ENCODE measurements around the gene GPSM3. TPM values are rescaled to one million over a fixed set of nuclear protein-coding genes. Genes with fewer than 3 reads are reported as not detected.
"Not testable (repeated sequence)": the region's sequence is repeated elsewhere in the genome, so short reads cannot be mapped to it uniquely, and the experiment has no call there.

GPSM3 gene
- polyA plus RNA-seq, 10 donors, result 5.0 to 17.7 (median 7.4) TPM

DNA sequence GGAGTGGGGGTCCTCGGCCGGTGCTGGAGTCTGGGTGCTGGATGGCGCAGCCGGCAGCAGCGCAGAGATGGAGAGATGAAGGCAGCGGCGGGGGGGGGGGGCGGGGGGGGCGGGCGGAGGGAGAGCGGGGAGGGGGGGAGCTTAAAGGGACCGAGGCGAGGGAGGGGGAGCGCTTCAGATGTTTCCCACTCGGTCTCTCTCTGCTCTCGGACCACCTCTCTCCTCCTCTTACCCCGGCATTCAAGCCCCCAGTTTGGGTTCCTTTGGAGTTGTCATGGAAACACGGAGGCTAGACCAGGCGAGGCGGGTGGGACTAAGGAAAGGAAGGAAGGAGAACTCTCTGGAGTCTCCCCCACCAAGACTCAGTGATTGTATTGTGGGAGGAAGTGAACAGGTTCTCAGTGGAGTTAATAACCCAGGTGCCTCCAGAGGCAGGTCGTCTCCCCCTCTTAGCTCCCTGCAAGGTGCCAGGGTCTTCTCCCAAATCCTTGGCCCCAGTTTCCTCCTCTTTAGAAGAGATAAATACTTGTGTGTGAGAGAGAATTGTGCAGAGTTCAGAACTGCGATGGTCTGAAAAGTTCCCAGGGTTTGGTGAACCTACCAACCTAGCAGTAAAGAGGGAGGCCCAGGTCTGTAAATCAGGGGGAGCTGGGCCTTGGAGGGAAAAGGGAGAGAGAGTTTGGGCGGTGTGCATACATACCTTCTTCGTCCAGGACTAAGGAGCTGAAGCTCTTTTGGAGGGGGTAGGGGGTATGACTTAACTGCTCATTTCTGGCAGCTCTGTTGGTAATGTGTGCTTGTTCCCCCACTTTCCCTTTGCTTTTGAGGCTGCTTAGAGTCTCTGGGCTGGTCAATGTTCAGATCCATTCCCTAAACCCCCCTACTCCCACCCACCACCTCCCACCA lies 40.3 kb downstream of the GPSM3 start, which contains the start of gene PRRT1:
TSS of gene PRRT1 (minus strand) at position 77 of the 906 bp plus-strand sequence. CDS start 112 bp downstream, outside the sequence.
- no peak for DNase-seq

DNA sequence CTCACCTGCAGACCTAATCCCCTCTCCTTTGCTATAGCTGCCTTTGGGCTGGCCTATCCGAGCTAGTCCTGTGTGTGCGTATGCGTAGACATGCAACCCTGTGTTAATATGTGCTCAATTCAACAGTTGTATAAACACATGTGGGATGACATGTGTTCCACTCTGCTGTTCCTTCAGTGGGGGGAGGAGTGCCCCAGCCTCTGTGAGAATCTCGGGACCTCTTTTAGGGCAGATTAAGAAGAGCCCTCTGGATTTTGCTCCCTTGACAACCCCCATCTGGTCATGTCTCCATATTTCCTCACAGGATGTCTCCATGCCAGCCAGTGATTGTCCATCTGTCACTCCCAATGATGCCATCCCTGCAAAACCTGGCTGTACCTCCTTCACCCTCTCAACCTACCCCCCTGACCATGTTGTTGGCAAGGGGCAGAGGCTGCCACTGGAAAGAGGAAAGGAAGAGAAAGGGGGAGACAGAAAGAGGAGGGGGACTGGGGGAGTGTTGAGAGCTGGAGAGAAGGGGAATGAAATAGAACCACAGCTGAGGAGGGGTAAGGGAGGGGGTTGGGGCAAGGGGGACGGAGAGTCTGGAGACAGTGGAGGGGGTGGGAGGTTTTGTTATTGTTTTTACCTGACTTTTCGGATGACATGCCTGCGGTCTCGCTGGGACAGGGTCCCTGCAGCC lies 41.1 kb downstream of the GPSM3 start:
- no peak for DNase-seq

DNA sequence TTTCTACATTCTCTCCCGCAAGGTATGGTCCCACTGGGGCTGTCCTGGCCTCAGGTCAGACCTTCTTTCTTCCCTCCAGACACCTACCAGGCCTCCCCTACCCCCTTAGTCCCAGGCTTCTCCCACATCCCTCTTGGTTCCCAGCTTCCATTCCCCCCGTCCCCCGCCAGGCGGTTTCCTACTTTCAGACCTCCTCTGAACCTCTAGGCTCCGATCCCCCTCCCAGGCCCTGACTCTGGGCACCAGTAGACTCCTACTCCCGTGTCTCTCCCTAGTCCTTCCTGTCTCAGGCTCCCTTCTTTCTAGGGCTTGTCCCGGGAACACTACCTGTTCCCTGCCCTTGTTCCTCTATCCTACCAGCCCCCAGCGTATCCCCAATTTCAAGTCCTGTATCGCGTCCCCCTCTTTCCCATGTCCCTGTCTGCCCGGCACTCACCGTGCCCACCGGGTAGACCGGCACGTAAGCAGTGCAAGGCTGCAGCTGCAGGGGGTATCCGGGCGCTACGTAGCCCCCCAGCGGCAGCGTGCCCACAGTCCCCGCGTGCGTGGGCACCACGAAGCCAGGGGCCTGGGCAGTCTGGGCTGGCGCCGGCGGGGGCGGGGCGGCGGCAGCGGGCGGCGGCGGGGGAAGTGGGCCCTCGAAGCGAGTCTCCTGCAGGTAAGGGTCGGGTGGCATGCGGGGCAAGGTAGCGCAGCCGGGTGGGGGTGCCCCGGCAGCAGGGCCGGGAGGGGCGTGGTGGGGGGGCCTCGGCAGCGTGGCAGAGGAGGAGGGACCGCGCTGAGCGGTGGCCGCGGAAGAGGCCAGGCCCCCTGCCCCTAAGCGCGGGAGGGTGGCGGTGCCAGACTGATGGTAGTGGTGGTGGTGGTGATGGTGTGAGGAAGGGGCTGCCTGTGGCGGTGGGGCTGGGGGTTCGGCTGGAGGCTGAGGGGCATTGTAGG lies 42.2 kb downstream of the GPSM3 start:
- no peak for DNase-seq

DNA sequence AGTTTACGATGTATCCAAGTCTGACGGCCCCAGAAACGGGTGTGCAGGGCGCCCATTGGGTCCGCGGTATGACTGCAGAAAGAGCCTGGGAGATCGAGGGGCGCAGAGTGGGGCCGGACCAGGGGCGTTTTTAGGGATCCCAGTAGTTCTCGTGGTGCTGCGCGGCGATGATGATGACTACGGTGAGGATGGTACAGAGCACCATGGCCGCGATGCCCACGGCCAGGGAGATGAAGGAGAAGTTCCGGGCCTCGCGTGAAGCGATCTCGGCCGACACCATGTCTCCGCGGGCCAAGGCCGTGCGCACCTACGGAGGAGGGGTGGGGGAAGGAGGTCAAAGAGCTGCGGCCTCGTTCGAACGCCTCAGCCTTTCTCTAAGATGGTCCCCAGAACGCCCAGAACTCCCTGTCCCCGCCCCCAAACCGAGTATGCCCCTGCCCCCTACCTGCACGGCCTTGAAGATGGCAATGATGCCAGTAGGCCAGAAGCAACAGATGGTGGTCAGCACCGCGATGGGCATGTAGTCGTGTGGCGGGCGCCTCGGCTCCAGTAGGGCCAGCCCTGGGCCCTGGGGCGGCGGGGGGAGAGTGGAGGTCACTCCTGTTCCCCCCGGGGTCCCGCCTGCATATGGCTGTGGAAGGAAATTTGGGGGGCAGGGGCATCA lies 43.2 kb downstream of the GPSM3 start:
- DNase-seq, result no peak

DNA sequence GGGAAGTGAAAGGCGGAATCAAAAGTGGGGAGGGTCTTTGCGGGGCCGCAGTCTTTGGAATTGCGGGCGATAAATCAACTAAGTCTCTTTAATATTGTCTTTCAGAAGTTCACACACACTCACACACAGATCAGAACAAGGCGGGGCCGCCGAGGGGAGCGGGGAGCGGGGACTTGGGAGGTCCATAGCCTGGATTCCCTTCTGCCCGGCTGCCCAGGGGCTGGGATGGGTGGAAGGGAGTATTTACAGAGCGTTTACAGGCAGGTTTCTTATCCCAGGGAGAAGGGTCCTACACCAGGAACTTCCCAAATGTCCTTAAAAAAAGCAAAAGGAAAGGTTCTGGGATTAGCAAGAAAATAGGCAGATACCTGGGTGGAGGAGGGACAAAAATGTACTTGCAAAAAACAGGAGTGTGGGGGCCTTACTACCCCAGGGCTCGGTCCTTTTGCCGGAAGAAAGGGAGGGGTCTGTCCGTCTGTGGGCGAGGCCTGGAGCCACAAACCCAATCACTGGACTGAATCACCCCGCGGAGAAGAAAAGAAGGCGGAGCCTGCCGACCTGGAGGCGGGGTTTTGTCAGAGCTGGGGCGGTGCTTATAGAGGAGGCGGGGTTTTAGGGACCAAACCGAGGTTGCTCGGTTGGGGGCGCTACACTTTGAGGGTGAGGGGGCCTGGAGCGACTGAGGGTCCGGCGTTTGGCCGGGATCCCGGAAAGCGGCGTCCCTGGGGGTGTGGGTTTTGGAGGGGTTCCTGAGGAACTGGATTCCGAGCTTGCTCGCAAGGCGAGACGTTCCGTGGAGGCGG lies 44.0 kb downstream of the GPSM3 start:
- DNase-seq, result peak in 2 of 3 donors; percentile 59 to 73

DNA sequence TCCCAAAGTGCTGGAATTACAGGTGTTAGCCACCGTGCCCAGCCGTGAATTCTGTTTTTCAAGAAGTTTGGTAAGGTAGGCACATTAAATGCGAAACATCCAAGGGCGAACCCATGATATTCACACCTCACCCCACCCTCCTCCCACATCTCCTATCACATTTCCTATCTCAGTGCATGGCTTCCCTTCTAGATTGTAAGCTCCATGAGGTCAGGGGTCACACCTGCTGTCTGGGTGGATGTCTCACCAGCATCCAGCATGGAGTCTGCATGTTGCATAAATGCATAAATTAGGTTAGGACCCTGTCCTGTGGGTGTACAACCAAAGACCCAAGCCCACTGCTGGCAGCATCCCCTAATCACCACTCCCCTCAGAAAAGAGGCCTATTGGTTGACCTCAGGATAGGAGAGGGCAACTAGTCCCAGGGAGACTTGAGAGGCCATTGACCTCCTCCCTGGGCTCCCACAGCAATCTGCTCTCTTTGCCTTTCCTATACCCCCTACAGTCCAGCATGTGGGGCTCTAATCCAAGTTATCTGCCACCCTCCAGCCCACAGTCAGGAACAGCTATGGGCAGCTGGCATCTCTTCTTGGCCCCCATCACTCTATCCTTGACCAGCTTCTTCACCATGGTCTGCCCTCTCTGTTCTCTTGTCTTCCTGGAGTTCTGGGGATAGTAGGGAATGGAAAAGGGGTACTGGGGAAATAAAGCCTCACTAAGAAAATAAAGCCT lies 44.9 kb downstream of the GPSM3 start:
- DNase-seq, result no peak

DNA sequence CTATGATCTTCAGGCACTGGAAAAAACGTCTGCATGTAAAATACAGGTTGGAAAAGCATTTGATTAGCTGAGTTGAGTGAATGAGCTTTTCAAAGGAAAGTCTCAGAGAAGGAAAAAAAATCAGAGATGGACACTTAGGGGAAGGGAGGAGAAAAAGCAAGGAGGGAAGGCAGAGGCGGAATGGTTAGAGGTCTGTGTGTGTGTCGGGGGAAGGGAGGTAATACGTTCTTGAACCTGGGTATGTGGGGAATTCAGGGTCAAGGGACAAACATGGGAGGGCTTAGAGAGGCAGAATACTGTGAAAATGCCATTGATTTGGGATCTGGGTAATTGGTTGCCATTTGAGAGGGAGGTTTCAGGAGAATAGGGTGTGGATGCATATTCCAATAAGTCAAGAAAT lies 45.8 kb downstream of the GPSM3 start:
- DNase-seq, result no peak

DNA sequence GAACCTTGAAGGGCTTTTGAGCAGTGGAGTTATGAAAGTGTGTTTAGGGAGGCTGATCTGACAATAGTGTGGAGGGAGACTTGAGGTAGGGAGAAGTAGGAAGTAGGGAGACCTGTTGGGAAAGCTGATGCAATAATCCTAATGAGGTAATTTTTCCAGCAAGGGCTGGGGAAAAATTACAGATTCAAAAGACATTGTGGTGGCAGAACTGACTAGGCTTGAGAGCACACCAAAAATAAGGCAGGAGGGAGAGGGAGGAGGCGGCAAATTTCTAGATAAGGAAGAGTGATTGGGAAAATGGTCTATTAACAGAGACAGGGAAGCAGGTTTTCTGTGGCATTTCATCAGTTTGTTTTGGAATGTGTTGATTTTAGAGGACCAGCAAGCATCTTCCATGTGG lies 46.2 kb downstream of the GPSM3 start:
- no peak for DNase-seq

DNA sequence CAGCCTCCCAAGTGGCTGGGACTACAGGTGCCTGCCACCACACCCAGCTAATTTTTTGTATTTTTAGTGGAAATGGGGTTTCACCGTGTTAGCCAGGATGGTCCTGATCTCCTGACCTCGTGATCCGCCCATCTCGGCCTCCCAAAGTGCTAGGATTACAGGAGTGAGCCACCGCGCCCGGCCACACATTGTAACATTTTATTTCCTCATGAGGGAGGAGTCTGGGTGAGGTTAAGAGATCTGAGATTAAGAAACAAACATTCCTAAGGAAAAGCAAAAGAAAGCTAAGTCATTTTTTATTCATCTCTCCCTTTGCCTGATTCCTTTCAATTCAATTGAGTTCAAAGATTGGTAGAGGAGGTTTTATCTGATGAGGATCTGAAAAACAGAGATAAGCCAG lies 48.2 kb downstream of the GPSM3 start:
- DNase-seq, result not testable (repeated sequence)

Other genes with a start within 250 kb of the GPSM3 start
- 1 to 10 TPM; 1.0 to 2.6 (median 1.6) TPM for gene CFB, start 246.5 kb downstream of the GPSM3 start, polyA plus RNA-seq (ENCODE audit: insufficient read length in 10 of 10)
- gene NELFE, start 233.7 kb downstream of the GPSM3 start, polyA plus RNA-seq (ENCODE audit: insufficient read length in 10 of 10), result 10 to 100 TPM; 49.5 to 68.7 (median 64.3) TPM
- gene SKIC2, start 233.5 kb downstream of the GPSM3 start, polyA plus RNA-seq (ENCODE audit: insufficient read length in 10 of 10), result 10 to 100 TPM; 17.9 to 35.1 (median 25.0) TPM
- gene DXO, start 220.5 kb downstream of the GPSM3 start, polyA plus RNA-seq (ENCODE audit: insufficient read length in 10 of 10), result 10 to 100 TPM; 11.4 to 21.4 (median 15.4) TPM
- gene C4A, start 210.6 kb downstream of the GPSM3 start, polyA plus RNA-seq (ENCODE audit: insufficient read length in 10 of 10), result 10 to 100 TPM in 5 of 10 donors, 1 to 10 TPM in 5; 6.2 to 21.3 (median 10.3) TPM
- 10 to 100 TPM in 9 of 10 donors, 1 to 10 TPM in 1; 8.7 to 25.9 (median 14.3) TPM for gene C4B, start 177.8 kb downstream of the GPSM3 start, polyA plus RNA-seq (ENCODE audit: insufficient read length in 10 of 10)
- 1 to 10 TPM in 2 of 10 donors, under 1 TPM in 8; 0.35 to 1.1 (median 0.58) TPM for gene CYP21A2, start 154.2 kb downstream of the GPSM3 start, polyA plus RNA-seq (ENCODE audit: insufficient read length in 10 of 10)
- gene TNXB, start 83.3 kb downstream of the GPSM3 start, polyA plus RNA-seq (ENCODE audit: insufficient read length in 10 of 10), result 100 to 1,000 TPM in 7 of 10 donors, 10 to 100 TPM in 3; 87.2 to 269 (median 143) TPM
- 10 to 100 TPM; 33.0 to 55.9 (median 41.5) TPM for gene ATF6B, start 64.4 kb downstream of the GPSM3 start, polyA plus RNA-seq (ENCODE audit: insufficient read length in 10 of 10)
- 1 to 10 TPM; 3.3 to 5.4 (median 4.0) TPM for gene FKBPL, start 62.4 kb downstream of the GPSM3 start, polyA plus RNA-seq (ENCODE audit: insufficient read length in 10 of 10)
- 1 to 10 TPM in 6 of 10 donors, under 1 TPM in 4; 0.62 to 2.0 (median 1.6) TPM for gene PRRT1, start 40.7 kb downstream of the GPSM3 start, polyA plus RNA-seq (ENCODE audit: insufficient read length in 10 of 10)
- gene PPT2, start 38.5 kb downstream of the GPSM3 start, polyA plus RNA-seq (ENCODE audit: insufficient read length in 10 of 10), result 10 to 100 TPM; 22.3 to 37.4 (median 29.0) TPM
- 10 to 100 TPM; 19.1 to 45.8 (median 25.4) TPM for gene EGFL8, start 28.0 kb downstream of the GPSM3 start, polyA plus RNA-seq (ENCODE audit: insufficient read length in 10 of 10)
- 10 to 100 TPM; 55.3 to 64.3 (median 59.1) TPM for gene AGPAT1, start 16.6 kb downstream of the GPSM3 start, polyA plus RNA-seq (ENCODE audit: insufficient read length in 10 of 10)
- gene RNF5, start 14.2 kb downstream of the GPSM3 start, polyA plus RNA-seq (ENCODE audit: insufficient read length in 10 of 10), result 10 to 100 TPM; 39.1 to 54.0 (median 48.7) TPM
- 10 to 100 TPM in 2 of 10 donors, 1 to 10 TPM in 8; 4.9 to 15.9 (median 7.4) TPM for gene AGER, start 8.4 kb downstream of the GPSM3 start, polyA plus RNA-seq (ENCODE audit: insufficient read length in 10 of 10)
- 100 to 1,000 TPM in 7 of 10 donors, 10 to 100 TPM in 3; 86.2 to 123 (median 103) TPM for gene PBX2, start 2.4 kb downstream of the GPSM3 start, polyA plus RNA-seq (ENCODE audit: insufficient read length in 10 of 10)
- gene NOTCH4, start 31.4 kb upstream of the GPSM3 start, polyA plus RNA-seq (ENCODE audit: insufficient read length in 10 of 10), result 10 to 100 TPM; 15.1 to 30.0 (median 22.0) TPM
- gene TSBP1, start 179.3 kb upstream of the GPSM3 start, polyA plus RNA-seq (ENCODE audit: insufficient read length in 10 of 10), result under 1 TPM in 1 of 10 donors, not detected in 9; 0.45 TPM
- gene BTNL2, start 214.5 kb upstream of the GPSM3 start, polyA plus RNA-seq (ENCODE audit: insufficient read length in 10 of 10), result 1 to 10 TPM in 1 of 10 donors, under 1 TPM in 8, not detected in 1; 0.16 to 1.2 (median 0.39) TPM
- 10 to 100 TPM; 16.9 to 36.5 (median 29.0) TPM for gene HLA-DRA, start 247.2 kb upstream of the GPSM3 start, polyA plus RNA-seq (ENCODE audit: insufficient read length in 10 of 10)

Measured in muscle of back (tissue), 11 donors.